Keratinocyte (primary cell): Measurements from ENCODE around the gene RNU5D-1. TPM values are rescaled to one million over a fixed set of nuclear protein-coding genes. Genes with fewer than 3 reads are reported as not detected.

Source experiments
- DNase-seq: peaks from one replicate; pipeline ENCODE4 v3.0.0-alpha.2; 2011; ENCODE audit warnings: low read depth, missing footprints, low spot score
- FAIRE-seq: peaks from 2 replicates; lab custom pipeline; 2011; peaks lifted over from hg19 to GRCh38; lab: Jason Lieb, UNC
- H2AFZ ChIP-seq: 2 replicates; pipeline ENCODE4 v1.6.0; 2012; ENCODE audit warnings: low read length, control low read depth, inconsistent platforms; ENCODE audit not compliant: control insufficient read depth
- H3K27ac ChIP-seq: 2 replicates; pipeline ENCODE4 v1.5.1; 2011; ENCODE audit warnings: low read length; ENCODE audit not compliant: control insufficient read depth, insufficient read depth
- H3K27me3 ChIP-seq: 3 replicates; pipeline ENCODE4 v1.6.0; 2011; ENCODE audit warnings: low read length; ENCODE audit not compliant: control insufficient read depth, insufficient read depth; ENCODE audit errors: extremely low read depth
- H3K36me3 ChIP-seq, 2 experiments: 2 replicates in 1 of 2; 3 replicates in 1 of 2; pipeline ENCODE4 v1.5.1; 2011; ENCODE audit warnings: low read length in 2 of 2, mild to moderate bottlenecking in 1 of 2; ENCODE audit not compliant: control insufficient read depth in 2 of 2, insufficient read depth in 2 of 2; ENCODE audit errors: extremely low read depth in 1 of 2
- H3K4me1 ChIP-seq: 3 replicates; pipeline ENCODE4 v1.5.1; 2011; ENCODE audit warnings: low read length; ENCODE audit not compliant: control insufficient read depth, insufficient read depth; ENCODE audit errors: extremely low read depth
- H3K4me2 ChIP-seq: 3 replicates; pipeline ENCODE4 v1.6.0; 2011; ENCODE audit warnings: low read depth, low read length; ENCODE audit not compliant: control insufficient read depth, insufficient read depth; ENCODE audit errors: extremely low read depth
- H3K4me3 ChIP-seq, 3 experiments: fragments of 200-600 bp in 1 of 3; sonication (generic) in 1 of 3; 2 replicates in 2 of 3; 3 replicates in 1 of 3; pipeline ENCODE4 v1.5.1; 2011 to 2016; ENCODE audit warnings: low read length in 3 of 3, mild to moderate bottlenecking in 3 of 3, control low read depth in 2 of 3, inconsistent platforms in 1 of 3, low read depth in 1 of 3, mixed read lengths in 1 of 3, mixed run types in 1 of 3, moderate library complexity in 1 of 3; ENCODE audit not compliant: control insufficient read depth in 2 of 3, insufficient read depth in 2 of 3; ENCODE audit errors: extremely low read depth in 1 of 3
- H3K79me2 ChIP-seq: 2 replicates; pipeline ENCODE4 v1.6.0; 2012; ENCODE audit warnings: low read length; ENCODE audit not compliant: control insufficient read depth, insufficient read depth
- H3K9ac ChIP-seq: 3 replicates; pipeline ENCODE4 v1.6.0; 2011; ENCODE audit warnings: low read length; ENCODE audit not compliant: control insufficient read depth, insufficient read depth; ENCODE audit errors: extremely low read depth
- H3K9me1 ChIP-seq: 3 replicates; pipeline ENCODE4 v1.6.0; 2011; ENCODE audit warnings: low read length; ENCODE audit not compliant: control insufficient read depth, insufficient read depth; ENCODE audit errors: extremely low read depth
- H3K9me3 ChIP-seq: 2 replicates; pipeline ENCODE4 v1.5.1; 2012; ENCODE audit warnings: low read depth, low read length; ENCODE audit not compliant: control insufficient read depth
- H4K20me1 ChIP-seq: 3 replicates; pipeline ENCODE4 v1.6.0; 2011; ENCODE audit warnings: low read length; ENCODE audit not compliant: control insufficient read depth, insufficient read depth; ENCODE audit errors: extremely low read depth
- CTCF ChIP-seq, 3 experiments: IDR thresholded peaks in 1 of 3; conservative IDR thresholded peaks in 1 of 3; optimal IDR thresholded peaks in 1 of 3; 2 replicates in 2 of 3; 3 replicates in 1 of 3; pipeline versions ENCODE3 to v1.5.1; 2011; ENCODE audit warnings: low read length in 3 of 3, mild to moderate bottlenecking in 3 of 3, moderate library complexity in 2 of 3, control low read depth in 1 of 3, inconsistent platforms in 1 of 3; ENCODE audit not compliant: insufficient read depth in 2 of 3; ENCODE audit errors: extremely low read depth in 1 of 3
- EZH2 ChIP-seq: IDR thresholded peaks from one replicate; pipeline ENCODE4 v1.6.1; 2012; ENCODE audit warnings: inconsistent platforms, mild to moderate bottlenecking, low read length, moderate library complexity
- dilution Hi-C: fragments of 300-500 bp; cut with MboI; formaldehyde crosslinking; loops from one replicate; pipeline ENCODE4 v1.7.0; 2020; ENCODE audit warnings: low sequenced_read_pairs; ENCODE audit not compliant: extremely low pct_ligation_motif_present
- polyA plus RNA-seq, 5 experiments: library from polyadenylated mRNA; depleted of rRNA in 3 of 5; stranded (reverse) in 3 of 5; stranded (forward) in 1 of 5; unstranded in 1 of 5; fragments of >200 nt; gene quantifications; 1 replicate in 1 of 5; 2 replicates in 3 of 5; 3 replicates in 1 of 5; pipeline versions ENCODE4 v1.2.1 to v1.2.3, GENCODE V29; 2011 to 2012; ENCODE audit warnings: missing spikeins in 2 of 5, low read depth in 1 of 5, low replicate concordance in 1 of 5

Gene RNU5D-1
- polyA plus RNA-seq, 1 donor (not counting 4 experiments of a cell fraction or from before 2014, with no cell fraction given), result not detected

DNA sequence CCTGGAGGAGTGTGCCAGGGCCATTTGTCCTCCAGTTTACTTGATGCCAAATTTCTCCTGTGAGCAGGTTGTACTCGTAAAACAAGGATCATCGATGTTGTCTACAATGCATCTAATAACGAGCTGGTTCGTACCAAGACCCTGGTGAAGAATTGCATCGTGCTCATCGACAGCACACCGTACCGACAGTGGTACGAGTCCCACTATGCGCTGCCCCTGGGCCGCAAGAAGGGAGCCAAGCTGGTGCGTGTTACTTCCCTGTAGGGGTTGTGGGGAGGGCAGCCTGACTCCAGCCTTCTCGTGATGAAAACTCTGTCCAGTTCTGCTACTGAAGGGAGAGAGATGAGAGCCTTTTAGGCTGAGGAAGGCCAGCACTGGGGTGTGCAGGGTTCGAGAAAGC is 46.6 kb upstream of the RNU5D-1 start:
- H3K9me3 ChIP-seq, result no peaks in the 10 kb centered on the region
- H4K20me1 ChIP-seq, result peaks cover 19% of the 10 kb centered on the region
- H3K9ac ChIP-seq, result peak overlapping the region; percentile 92
- DNase-seq (no peak), FAIRE-seq (no peak)
- no peaks in the 10 kb centered on the region for H3K27me3 ChIP-seq
- H3K9me1 ChIP-seq, result peaks cover 2% of the 10 kb centered on the region
- H3K27ac ChIP-seq, result no peak overlapping the region
- H3K79me2 ChIP-seq, result peaks cover 36% of the 10 kb centered on the region
- peaks cover 26 to 47% of the 10 kb centered on the region in 2 experiments for H3K36me3 ChIP-seq
- peak overlapping the region; percentile 92 for H3K4me2 ChIP-seq
- TF ChIP-seq CTCF (optimal IDR thresholded peaks at IDR 0.05 in 1 of 3, IDR thresholded peaks at IDR 0.05 in 1 of 3, conservative IDR thresholded peaks at IDR 0.05 in 1 of 3; ENCODE audit: extremely low read depth in 1 of 3, insufficient read depth in 2 of 3, low read length in 3 of 3) (no peak), EZH2 (no peak)
- dilution Hi-C loops, result no loop called here
- no peak overlapping the region for H2AFZ ChIP-seq
- peaks cover 17% of the 10 kb centered on the region for H3K4me1 ChIP-seq
- peak overlapping the region; percentile 85 to 94 (median 92) for H3K4me3 ChIP-seq

GRCh38 chr1:44776730-44777068 is 45.7 kb upstream of the RNU5D-1 start:
- H3K27me3 ChIP-seq, result no peaks in the 10 kb centered on the region
- H3K79me2 ChIP-seq, result peaks cover 36% of the 10 kb centered on the region
- TF ChIP-seq CTCF (optimal IDR thresholded peaks at IDR 0.05 in 1 of 3, IDR thresholded peaks at IDR 0.05 in 1 of 3, conservative IDR thresholded peaks at IDR 0.05 in 1 of 3; ENCODE audit: extremely low read depth in 1 of 3, insufficient read depth in 2 of 3, low read length in 3 of 3), result no peak
- H3K36me3 ChIP-seq, result peaks cover 26 to 44% of the 10 kb centered on the region in 2 experiments
- H3K4me2 ChIP-seq, result peak overlapping the region; percentile 92
- FAIRE-seq (no peak), DNase-seq (no peak)
- peak overlapping the region; percentile 97 for H3K27ac ChIP-seq
- peak overlapping the region; percentile 92 for H3K9ac ChIP-seq
- H3K9me1 ChIP-seq, result peaks cover 2% of the 10 kb centered on the region
- peak overlapping the region; percentile 85 to 94 (median 92) for H3K4me3 ChIP-seq
- H3K4me1 ChIP-seq, result peaks cover 17% of the 10 kb centered on the region
- peaks cover 19% of the 10 kb centered on the region for H4K20me1 ChIP-seq
- dilution Hi-C loops, result no loop called here
- no peak overlapping the region for H2AFZ ChIP-seq
- H3K9me3 ChIP-seq, result no peaks in the 10 kb centered on the region
